Neuronal stem cell (in vitro differentiated cells): ENCODE data around the gene TPM4.

Experiments
- DNase-seq: peaks from one replicate; pipeline ENCODE4 v3.0.0-alpha.2; 2013; ENCODE audit warnings: low spot score
- H2AFZ ChIP-seq: one replicate; pipeline ENCODE4 v1.6.1; 2013; ENCODE audit warnings: mild to moderate bottlenecking, low read length, inconsistent platforms
- H2AK5ac ChIP-seq: 2 replicates; pipeline ENCODE4 v1.6.1; 2013; ENCODE audit warnings: low read depth, mild to moderate bottlenecking, inconsistent platforms, low read length, moderate library complexity, mixed read lengths
- H2BK120ac ChIP-seq: 2 replicates; pipeline ENCODE4 v1.6.1; 2013; ENCODE audit warnings: low read depth, mild to moderate bottlenecking, inconsistent platforms, low read length, moderate library complexity, mixed read lengths
- H2BK12ac ChIP-seq: one replicate; pipeline ENCODE4 v1.6.1; 2013; ENCODE audit warnings: low read length, inconsistent platforms
- H2BK15ac ChIP-seq: 2 replicates; pipeline ENCODE4 v1.6.1; 2013; ENCODE audit warnings: mild to moderate bottlenecking, low read length, inconsistent platforms, mixed read lengths
- H2BK5ac ChIP-seq: one replicate; pipeline ENCODE4 v1.6.1; 2013; ENCODE audit warnings: inconsistent platforms, mild to moderate bottlenecking, low read length, moderate library complexity
- H3K14ac ChIP-seq: one replicate; pipeline ENCODE4 v1.6.1; 2013; ENCODE audit warnings: low read length, inconsistent platforms
- H3K18ac ChIP-seq: 2 replicates; pipeline ENCODE4 v1.6.1; 2013; ENCODE audit warnings: low read length, inconsistent platforms
- H3K23ac ChIP-seq: 2 replicates; pipeline ENCODE4 v1.6.1; 2013; ENCODE audit warnings: low read depth, mild to moderate bottlenecking, mixed read lengths, low read length, inconsistent platforms; ENCODE audit not compliant: poor library complexity
- H3K27ac ChIP-seq: replicated peaks from 3 replicates; pipeline ENCODE4 v1.5.1; 2013; ENCODE audit warnings: low read length, inconsistent platforms
- H3K27me3 ChIP-seq, 3 experiments: 2 replicates each; pipeline ENCODE4 v1.6.1; 2013; ENCODE audit warnings: low read length in 3 of 3, mild to moderate bottlenecking in 2 of 3, inconsistent platforms in 1 of 3, low read depth in 1 of 3, mixed read lengths in 1 of 3, moderate library complexity in 1 of 3; ENCODE audit not compliant: control insufficient read depth in 3 of 3, insufficient read depth in 3 of 3
- H3K36me3 ChIP-seq, 2 donors: replicated peaks in 1 of 2; 2 replicates each; pipeline ENCODE4 v1.6.1; 2013; ENCODE audit warnings: low read length in 2 of 2; ENCODE audit not compliant: control insufficient read depth in 2 of 2, insufficient read depth in 2 of 2
- H3K4ac ChIP-seq: 2 replicates; pipeline ENCODE4 v1.6.1; 2013; ENCODE audit warnings: inconsistent platforms, mild to moderate bottlenecking, low read length, moderate library complexity
- H3K4me1 ChIP-seq, 2 donors: 1 replicate in 1 of 2; 2 replicates in 1 of 2; pipeline ENCODE4 v1.6.1; 2013; ENCODE audit warnings: low read length in 2 of 2, low read depth in 1 of 2; ENCODE audit not compliant: control insufficient read depth in 2 of 2, insufficient read depth in 1 of 2
- H3K4me2 ChIP-seq: one replicate; pipeline ENCODE4 v1.6.1; 2013; ENCODE audit warnings: mild to moderate bottlenecking, low read length, inconsistent platforms; ENCODE audit not compliant: insufficient read depth, poor library complexity, severe bottlenecking
- H3K4me3 ChIP-seq, 2 donors: 2 replicates each; pipeline ENCODE4 v1.5.1; 2013; ENCODE audit warnings: low read length in 2 of 2, mild to moderate bottlenecking in 2 of 2, inconsistent platforms in 1 of 2, moderate library complexity in 1 of 2
- H3K79me1 ChIP-seq: one replicate; pipeline ENCODE4 v1.6.1; 2013; ENCODE audit warnings: low read depth, mild to moderate bottlenecking, inconsistent platforms, low read length, moderate library complexity
- H3K9ac ChIP-seq: one replicate; pipeline ENCODE4 v1.6.1; 2013; ENCODE audit warnings: mild to moderate bottlenecking, low read depth, low read length, inconsistent platforms; ENCODE audit not compliant: poor library complexity
- H3K9me3 ChIP-seq, 2 donors: replicated peaks in 1 of 2; 2 replicates each; pipeline versions ENCODE3 to v1.6.1; 2013; ENCODE audit warnings: low read length in 2 of 2, mild to moderate bottlenecking in 2 of 2, inconsistent platforms in 1 of 2, low read depth in 1 of 2, mixed read lengths in 1 of 2, moderate library complexity in 1 of 2; ENCODE audit not compliant: control insufficient read depth in 2 of 2, insufficient read depth in 1 of 2
- H4K8ac ChIP-seq: one replicate; pipeline ENCODE4 v1.6.1; 2013; ENCODE audit warnings: low read depth, mild to moderate bottlenecking, inconsistent platforms, low read length, moderate library complexity
- H4K91ac ChIP-seq: one replicate; pipeline ENCODE4 v1.6.1; 2013; ENCODE audit warnings: low read length, low read depth, mild to moderate bottlenecking, inconsistent platforms; ENCODE audit not compliant: poor library complexity
- WGBS, 2 donors: extraction: QIAGEN DNeasy Blood & Tissue Kit; methylation state at CpG; one replicate each; pipeline ENCODE4 v1.1.7; 2013; ENCODE audit warnings: missing lambda C conversion rate in 2 of 2, mixed read lengths in 1 of 2; ENCODE audit not compliant: insufficient read length in 2 of 2, insufficient replicate concordance in 1 of 2; ENCODE audit errors: extremely low coverage in 2 of 2; 5-methylcytosine and 5-hydroxymethylcytosine counted together

The TPM4 gene

DNA sequence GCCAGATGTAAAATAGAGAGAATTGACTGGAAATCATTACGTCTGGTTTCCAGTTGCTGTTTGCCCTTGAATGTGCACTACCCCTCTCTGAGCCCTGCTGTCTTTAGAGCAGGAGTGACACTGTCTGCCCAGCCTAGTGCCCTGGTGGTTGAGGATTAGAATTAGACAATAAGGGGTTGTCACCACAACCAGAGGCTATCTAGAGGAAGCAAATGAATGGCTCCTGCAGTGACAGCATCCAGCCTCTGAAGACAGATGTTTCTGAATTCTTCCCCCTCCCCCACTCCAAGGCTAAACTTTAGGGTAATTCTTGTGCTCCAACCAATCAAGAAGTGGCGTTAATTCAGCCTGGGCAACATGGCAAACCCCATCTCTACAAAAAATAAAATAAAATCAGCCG lies 37.4 kb downstream of the TPM4 start:
- Histone ChIP-seq H3K14ac (no peak overlapping the region), H4K8ac (no peak overlapping the region), H2BK12ac (no peak overlapping the region), H3K23ac (no peak overlapping the region), H2BK5ac (no peak overlapping the region), H3K9me3 (no peaks in the 10 kb centered on the region), H3K4me1 (peaks cover 6 to 10% of the 10 kb centered on the region in 2 donors), H3K9ac (no peak overlapping the region), H2BK120ac (no peak overlapping the region), H3K4me2 (no peak overlapping the region), H3K27me3 (no peaks in the 10 kb centered on the region), H3K4ac (no peak overlapping the region), H3K18ac (no peak overlapping the region), H4K91ac (no peak overlapping the region), H3K36me3 (peaks cover 18 to 47% of the 10 kb centered on the region in 2 donors), H3K4me3 (no peak overlapping the region), H2AK5ac (no peak overlapping the region), H3K27ac (no peak overlapping the region), H3K79me1 (peaks cover 11% of the 10 kb centered on the region), H2AFZ (no peak overlapping the region), H2BK15ac (no peak overlapping the region)
- WGBS, 2 donors: no CpG with 5 or more reads among the region's 3 CpGs
- no peak for DNase-seq

- no peak overlapping the region for H2BK12ac ChIP-seq
- no peak overlapping the region for H2BK15ac ChIP-seq
- H3K4me3 ChIP-seq: peak overlapping the region in 1 of 2 donors; percentile 21
- H3K27ac ChIP-seq: no peak overlapping the region
- no peak overlapping the region for H2AK5ac ChIP-seq
- no peak overlapping the region for H4K8ac ChIP-seq
- peaks cover 25 to 63% of the 10 kb centered on the region in 2 donors for H3K36me3 ChIP-seq
- no peak overlapping the region for H3K14ac ChIP-seq
- no CpG with 5 or more reads among the region's 9 CpGs for WGBS, 2 donors
- no peak overlapping the region for H3K23ac ChIP-seq
- no peak overlapping the region for H2AFZ ChIP-seq
- no peaks in the 10 kb centered on the region for H3K27me3 ChIP-seq
- H3K79me1 ChIP-seq: peaks cover 11% of the 10 kb centered on the region
- no peak overlapping the region for H3K4me2 ChIP-seq
- H2BK120ac ChIP-seq: no peak overlapping the region
- no peak overlapping the region for H3K18ac ChIP-seq
- H3K9ac ChIP-seq: no peak overlapping the region
- H3K4me1 ChIP-seq: peaks cover 6 to 10% of the 10 kb centered on the region in 2 donors
- H3K9me3 ChIP-seq: no peaks in the 10 kb centered on the region
- H3K4ac ChIP-seq: no peak overlapping the region
- no peak overlapping the region for H4K91ac ChIP-seq
- DNase-seq: no peak
- no peak overlapping the region for H2BK5ac ChIP-seq
Observed at GRCh38 chr19:16115301-16116039, 39.2 kb downstream of the TPM4 start.

- no peak for DNase-seq
- Histone ChIP-seq H3K4me3 (no peak overlapping the region), H2BK12ac (no peak overlapping the region), H3K36me3 (peaks cover 26 to 67% of the 10 kb centered on the region in 2 donors), H2BK120ac (no peak overlapping the region), H3K27ac (no peak overlapping the region), H4K91ac (no peak overlapping the region), H3K9me3 (no peaks in the 10 kb centered on the region), H3K23ac (no peak overlapping the region), H3K4ac (no peak overlapping the region), H3K4me1 (peaks cover 6 to 10% of the 10 kb centered on the region in 2 donors), H3K14ac (no peak overlapping the region), H3K79me1 (peaks cover 11% of the 10 kb centered on the region), H2AK5ac (no peak overlapping the region), H2AFZ (no peak overlapping the region), H3K4me2 (no peak overlapping the region), H3K18ac (no peak overlapping the region), H4K8ac (no peak overlapping the region), H3K9ac (no peak overlapping the region), H2BK15ac (no peak overlapping the region), H3K27me3 (no peaks in the 10 kb centered on the region), H2BK5ac (no peak overlapping the region)
- no CpG with 5 or more reads among the region's 4 CpGs for WGBS, 2 donors
Observed at GRCh38 chr19:16116067-16116466, 39.8 kb downstream of the TPM4 start.

DNA sequence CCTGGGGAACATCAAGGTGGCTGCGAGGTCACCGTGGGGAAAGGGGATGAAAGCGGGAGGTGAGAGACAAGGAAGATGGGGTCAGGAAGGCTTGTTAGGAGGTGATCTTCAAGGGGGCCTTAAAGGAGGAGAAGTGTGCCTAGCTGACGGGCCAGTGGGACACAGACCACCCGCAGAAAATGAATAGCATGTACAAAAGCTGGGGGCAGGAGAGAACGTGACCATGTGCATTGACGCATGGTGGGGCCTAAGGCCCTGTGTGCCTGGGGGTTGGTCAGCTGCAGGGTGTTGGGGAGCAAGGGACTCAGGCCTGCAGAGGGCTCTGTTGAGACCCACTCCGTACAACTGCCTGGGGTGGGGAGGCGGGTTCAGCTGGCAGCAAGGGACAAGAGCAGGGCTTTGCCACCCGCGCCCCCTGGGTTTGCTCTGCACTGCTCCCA lies 41.3 kb downstream of the TPM4 start:
- no peak overlapping the region for H3K4me3 ChIP-seq
- H3K79me1 ChIP-seq: peaks cover 5% of the 10 kb centered on the region
- H2BK15ac ChIP-seq: no peak overlapping the region
- no peak overlapping the region for H3K4me2 ChIP-seq
- H2BK120ac ChIP-seq: no peak overlapping the region
- H2BK12ac ChIP-seq: no peak overlapping the region
- H2BK5ac ChIP-seq: no peak overlapping the region
- no peak overlapping the region for H3K9ac ChIP-seq
- H3K4me1 ChIP-seq: peaks cover 2 to 4% of the 10 kb centered on the region in 2 donors
- H3K27me3 ChIP-seq: no peaks in the 10 kb centered on the region
- peaks cover 40 to 80% of the 10 kb centered on the region in 2 donors for H3K36me3 ChIP-seq
- no peak overlapping the region for H4K8ac ChIP-seq
- H2AFZ ChIP-seq: no peak overlapping the region
- no peak overlapping the region for H2AK5ac ChIP-seq
- no peak overlapping the region for H3K23ac ChIP-seq
- WGBS, 2 donors: no CpG with 5 or more reads among the region's 11 CpGs
- H3K9me3 ChIP-seq: no peaks in the 10 kb centered on the region
- no peak for DNase-seq
- H3K14ac ChIP-seq: no peak overlapping the region
- H3K18ac ChIP-seq: no peak overlapping the region
- no peak overlapping the region for H3K27ac ChIP-seq
- H4K91ac ChIP-seq: no peak overlapping the region
- H3K4ac ChIP-seq: no peak overlapping the region
